Stimulated activated CD8-positive, alpha-beta memory T cell treated with anti-CD3 and anti-CD28 coated beads, Interleukin-12 subunit alpha, Interleukin-12 subunit beta, amount 100 ng/mL, for 24 hours (primary cell): ENCODE data around the gene FAM217A.
"Not testable (repeated sequence)": the region's sequence is repeated elsewhere in the genome, so short reads cannot be mapped to it uniquely, and the experiment has no call there.

Experiments used
- DNase-seq: peaks from one replicate; pipeline ENCODE4 v3.0.0-alpha.2; 2020; ENCODE audit errors: extremely low read depth

Gene FAM217A, protein sequence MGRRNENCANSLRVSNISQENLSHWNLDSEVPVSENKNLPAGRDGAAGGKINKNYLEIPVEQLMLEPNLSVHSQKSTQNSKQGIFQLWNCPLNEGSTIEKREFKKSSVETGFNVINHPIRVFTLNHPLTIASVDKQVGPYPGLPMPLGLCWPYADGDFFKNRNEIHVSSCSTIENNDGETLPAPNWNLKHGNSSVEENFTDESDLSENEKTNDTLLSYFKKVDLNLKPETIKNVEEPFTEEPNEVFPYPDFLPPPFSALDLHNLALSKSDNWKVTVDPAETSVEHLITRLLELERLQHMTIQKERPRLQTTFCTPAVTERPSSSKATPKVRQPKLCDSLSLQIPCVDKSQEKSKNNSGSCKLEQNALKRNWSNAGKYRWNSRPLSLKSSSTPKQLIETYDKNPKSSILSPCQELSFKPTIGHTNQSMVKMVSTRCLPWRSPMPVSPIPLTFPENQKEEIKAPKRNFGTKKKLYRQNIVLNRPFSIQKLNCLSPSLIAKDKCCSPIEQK

DNA sequence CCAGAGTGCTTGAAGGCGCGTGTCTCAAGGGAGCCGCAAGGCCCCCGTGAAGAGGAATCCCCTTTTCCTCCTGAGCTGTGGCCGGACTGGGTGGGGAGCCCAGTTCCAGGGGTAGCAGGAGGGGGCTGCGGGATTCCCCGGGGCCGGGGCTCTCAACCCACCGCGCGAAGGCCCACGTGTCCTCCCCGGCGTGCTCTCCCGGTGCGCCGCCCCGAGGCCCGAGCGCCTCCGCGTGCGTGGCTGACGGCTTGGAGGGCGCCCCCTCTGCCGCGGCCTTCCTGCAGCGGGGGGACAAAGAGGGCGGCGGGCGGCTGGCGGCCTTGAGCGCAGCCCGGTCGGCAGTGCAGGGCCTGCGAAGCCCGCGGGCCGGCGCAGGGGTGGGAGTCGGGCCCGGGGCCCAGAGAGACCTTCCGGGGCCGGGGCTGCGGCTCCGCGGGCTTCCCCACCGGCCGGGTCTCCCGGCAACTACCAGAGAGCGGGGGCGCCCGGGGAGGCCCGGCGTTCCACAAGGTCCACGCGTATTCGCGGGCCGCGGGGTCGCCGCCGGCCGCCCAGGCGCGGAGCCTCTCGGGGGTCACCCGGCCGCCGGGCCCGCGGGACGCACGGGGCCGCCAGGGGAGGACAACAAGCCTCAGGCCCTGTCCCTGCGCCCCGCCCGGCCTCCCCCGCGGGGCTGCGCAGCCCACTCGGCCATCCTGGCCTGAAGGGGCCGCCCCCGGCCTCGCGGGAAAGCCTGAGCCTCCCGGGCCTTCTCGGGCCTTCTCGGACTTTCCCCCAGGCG is at the start of gene FAM217A:
Gene FAM217A (minus strand): TSS at position 447 of the 781 bp plus-strand sequence. CDS start 1,723 bp downstream, outside the sequence.
- no peak for DNase-seq

DNA sequence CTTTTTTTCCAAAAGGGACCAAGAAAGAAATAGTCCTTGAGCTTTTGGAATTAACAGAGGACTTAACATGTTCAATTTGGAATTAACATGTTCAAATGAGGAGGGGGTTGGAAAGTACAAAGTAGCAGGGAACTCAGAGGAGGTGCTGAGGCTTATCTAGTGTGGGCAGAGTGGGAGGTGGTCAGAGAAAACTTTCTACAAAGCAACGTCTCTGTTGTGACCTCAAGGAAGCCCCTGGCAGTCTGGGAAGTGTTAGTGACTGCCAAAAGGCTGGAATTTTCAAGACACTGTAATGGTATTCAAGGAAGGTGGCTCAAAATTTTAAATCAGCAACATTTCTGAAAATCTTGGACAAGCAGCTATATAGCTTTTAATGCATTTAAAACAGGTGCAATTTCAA is 49.1 kb upstream of the FAM217A start:
- no peak for DNase-seq

DNA sequence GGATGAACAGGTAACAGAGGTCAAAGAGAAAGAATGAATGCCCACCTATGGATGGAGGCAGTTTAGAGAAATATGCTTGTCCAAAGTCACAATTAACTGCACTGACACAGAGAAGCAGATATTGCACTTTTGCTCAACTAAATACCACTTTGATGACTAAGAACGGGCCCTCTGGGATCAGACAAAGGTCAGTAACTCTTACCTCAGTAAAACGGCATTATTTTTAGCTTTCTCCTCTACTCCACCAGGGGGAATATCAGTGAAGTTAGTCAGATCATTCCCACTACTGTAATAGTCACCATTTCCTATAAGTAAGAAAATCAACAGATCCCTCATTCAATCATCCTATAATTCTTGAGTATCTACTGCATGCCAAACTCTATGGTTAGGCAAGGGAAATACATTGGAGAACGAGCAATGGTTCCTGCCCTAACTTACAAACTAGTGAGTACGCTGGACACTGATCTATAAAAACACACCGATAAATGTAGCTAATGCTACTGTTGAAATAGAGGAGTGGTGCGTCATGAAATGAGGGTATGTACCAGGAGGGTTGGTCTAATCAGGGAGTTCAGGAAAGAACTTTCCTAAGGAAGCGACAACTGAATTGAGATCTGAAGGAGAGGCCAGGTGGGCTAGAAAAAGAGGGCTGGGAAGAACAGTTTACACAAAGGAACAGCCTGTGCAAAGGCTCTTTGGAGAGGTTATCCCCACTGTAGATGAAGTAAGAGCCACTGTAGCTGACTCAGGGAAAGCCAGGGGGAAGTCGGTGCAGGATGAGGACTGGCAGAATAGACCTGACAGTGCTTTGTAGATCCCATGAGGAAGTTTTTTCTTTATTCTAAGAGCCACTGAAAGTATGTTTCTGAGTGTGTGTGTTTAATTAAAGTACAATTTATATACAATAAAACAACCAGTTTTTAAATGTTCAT is 47.3 kb upstream of the FAM217A start:
- no peak for DNase-seq

DNA sequence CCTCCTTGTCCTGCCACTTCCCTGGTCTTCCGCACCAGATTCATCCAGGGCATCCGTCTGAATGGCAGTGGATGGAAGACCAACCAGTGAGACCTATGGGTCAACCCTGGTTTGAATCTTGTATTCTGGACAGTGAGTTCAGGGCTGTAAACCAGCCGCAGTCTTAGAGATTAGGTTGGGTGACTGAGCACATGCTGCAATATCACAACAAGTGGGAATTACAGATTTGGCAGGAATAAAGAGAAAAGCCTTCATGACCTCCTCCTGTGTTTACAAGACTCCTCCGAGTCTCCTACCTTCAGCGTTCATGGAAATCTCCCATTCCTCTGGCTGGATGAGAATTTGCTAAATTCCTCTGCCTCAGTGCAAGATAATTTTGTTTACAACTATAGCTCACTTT is 46.6 kb upstream of the FAM217A start:
- no peak for DNase-seq

DNA sequence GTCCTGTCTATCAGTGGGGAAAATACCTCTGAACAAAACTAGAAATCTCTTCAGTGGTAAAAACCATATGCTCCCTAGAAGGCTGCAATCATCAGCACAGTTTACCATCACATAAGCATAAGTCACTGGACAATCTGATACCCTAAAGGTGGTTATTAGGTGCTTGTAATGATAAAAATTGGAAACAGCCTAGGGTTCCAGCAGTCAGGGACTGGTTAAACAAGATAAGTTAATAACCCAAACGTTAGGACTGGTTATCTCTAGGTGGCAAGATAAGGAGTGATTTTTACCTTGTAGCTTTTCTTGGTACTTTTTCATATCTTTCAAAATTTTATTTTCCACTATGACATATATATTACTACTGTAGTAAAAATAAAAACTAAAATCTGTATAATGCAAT is 45.4 kb upstream of the FAM217A start:
- DNase-seq: no peak

DNA sequence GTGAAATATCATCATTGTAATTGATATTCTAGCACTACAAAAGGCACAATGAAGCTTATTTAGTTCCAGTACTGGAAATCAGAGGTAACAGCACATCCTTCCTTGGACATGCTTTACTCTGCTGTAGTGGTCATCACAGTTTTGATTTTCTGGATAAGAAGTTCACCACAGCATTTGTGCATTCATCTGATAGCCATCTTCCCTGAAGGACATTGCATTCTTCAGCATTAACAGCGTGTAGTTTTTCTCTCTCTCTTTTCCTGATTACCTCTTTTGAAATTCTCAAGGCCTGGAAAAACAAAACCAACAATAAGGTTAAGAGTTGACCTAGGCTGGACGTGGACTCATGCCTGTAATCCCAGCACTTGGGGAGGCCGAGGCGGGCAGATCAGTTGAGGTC is 36.8 kb upstream of the FAM217A start:
- no peak for DNase-seq

DNA sequence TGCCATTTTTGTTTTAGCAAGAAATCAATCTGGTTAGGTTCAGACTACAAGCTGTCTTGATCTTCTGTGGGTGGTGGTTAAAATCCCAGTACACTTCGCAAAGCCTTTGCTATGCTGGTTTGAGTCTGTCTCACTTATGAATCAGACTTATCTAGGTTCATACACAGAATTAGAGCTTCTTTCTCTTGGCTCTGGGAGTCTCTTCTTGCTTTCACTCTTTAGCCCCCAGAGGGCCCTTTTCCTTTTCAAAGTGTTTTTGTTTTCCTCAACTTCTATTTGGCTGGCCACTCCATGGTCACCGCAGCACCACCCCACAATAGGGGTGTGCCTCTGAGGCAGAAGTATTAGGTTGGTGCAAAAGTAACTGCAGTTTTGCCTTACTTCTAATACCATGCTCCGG is 35.2 kb upstream of the FAM217A start:
- DNase-seq: no peak

DNA sequence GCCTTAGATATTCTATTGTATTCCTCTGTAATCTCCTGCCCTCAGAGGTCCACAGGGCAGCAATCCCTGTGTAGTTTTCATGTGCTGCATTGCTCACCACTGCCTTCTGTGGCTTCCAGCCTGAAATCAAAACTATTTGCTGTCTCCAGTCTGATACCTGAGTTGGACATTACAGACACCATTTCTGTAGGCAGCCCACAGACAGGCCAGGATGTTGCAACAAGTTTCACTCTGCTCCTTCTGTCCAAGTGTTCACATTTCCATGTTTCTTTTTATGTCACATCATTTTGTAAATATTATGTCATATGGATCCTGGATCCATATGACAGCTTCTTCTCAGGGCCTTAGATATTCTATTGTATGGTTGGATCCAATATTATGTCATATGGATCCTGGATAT is 34.7 kb upstream of the FAM217A start:
- DNase-seq: no peak

DNA sequence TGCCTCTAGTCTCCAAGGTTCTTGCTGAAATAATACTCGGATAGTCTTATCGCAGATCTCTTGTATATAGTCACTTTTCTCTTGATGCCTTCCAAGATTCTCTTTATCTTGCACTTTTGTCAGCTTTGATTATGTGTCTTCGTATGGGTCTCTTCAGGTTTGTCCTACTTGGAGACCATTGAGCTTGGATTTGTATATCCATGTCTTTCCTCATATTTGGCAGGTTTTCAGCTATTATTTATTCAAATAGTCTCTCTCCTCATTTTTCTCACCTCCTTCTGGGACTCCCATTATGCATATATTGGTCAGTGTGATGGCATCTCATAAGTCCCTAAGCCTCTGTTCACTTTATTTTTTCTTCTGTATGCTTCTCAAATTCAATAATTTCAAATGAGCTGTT is 33.4 kb upstream of the FAM217A start:
- no peak for DNase-seq

DNA sequence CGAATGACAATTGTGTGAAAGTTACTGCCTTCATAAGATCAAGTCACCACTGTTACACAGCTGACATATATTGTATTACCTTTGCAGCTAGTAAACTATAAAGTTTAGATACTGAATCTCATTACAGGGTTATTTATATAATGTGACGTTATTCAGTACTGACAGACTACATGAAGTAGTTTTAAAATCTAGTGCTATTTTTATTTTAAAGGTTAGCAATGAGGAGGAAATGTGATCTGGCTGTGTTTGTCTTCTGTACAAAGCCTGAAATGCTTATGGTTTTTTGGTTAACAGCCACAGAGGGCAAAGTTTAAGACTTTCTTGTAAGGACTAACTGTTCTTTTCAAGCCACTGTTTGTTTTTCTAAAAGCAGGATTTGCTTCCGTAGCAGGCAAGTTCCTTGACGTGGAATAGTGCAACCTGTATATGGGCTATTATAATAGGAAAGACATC is 30.5 kb upstream of the FAM217A start:
- not testable (repeated sequence) for DNase-seq

DNA sequence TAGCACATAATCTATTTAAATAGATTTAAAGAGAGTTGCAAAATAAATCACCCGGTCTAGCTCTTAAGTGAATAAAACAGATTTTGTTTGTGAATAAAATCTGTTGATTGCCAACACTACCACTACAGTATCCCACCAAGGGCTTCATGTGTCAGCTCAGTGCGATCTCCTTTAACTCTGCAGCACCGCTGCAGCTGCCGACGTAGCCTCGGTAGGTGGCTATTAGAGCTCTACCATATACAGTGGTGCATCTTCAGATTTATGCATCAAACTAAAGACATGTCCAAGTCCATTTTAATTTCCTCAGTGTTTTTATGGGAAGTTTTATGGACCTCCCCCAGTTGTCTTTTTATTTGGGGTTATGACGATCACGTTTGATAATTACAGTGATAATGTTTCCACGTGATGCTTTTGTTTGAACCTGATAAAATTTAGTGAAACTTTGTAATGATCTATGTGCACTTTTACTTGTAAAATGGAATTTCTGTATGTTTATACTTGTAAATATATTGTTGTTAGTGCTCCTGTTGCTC is 29.7 kb upstream of the FAM217A start:
- DNase-seq: no peak

DNA sequence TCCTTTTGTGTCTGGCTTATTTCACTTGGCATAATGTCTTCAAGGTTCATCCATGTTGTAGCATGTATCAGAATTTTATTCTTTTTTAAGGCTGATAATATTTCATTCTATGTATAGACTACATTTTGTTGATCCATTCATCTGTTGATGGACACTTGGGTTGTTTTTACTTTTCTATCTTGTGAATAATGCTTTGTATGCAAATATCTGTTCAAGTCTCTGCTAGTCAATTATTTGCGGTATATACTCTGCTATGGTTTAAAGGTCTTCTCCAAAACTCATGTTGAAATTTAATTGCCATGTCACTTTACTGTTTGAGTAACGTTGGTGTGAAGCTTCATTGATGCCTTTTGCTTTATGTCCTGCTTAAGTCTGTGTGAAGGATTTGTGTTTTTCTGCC is 28.9 kb upstream of the FAM217A start:
- DNase-seq: no peak

DNA sequence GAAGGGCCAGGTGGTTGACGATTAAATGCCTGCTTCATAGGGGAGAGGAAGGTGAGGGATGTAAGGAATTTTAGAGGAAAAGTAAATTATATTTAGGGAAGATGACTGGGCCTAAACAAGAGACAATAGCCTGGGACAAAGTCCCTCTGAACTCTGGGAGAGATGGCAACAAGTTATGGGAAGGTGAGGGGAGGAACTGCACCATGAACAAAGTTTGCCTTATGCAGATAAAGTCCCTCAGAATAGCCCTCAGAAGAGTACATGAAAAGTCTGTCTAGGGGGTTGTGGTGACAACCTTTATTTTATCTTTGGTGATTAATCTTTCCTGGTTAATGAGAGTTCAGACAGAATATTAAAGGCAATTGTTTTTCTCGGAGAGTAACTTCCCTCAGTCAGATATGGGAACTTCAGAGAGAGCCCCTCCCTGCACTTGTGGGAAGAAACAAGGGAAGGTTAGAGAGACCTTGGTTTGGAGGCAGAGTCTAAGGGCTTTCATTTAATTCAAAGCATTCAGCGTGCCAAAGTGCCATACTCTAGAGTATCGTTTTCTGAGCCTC is 27.1 kb upstream of the FAM217A start:
- no peak for DNase-seq

DNA sequence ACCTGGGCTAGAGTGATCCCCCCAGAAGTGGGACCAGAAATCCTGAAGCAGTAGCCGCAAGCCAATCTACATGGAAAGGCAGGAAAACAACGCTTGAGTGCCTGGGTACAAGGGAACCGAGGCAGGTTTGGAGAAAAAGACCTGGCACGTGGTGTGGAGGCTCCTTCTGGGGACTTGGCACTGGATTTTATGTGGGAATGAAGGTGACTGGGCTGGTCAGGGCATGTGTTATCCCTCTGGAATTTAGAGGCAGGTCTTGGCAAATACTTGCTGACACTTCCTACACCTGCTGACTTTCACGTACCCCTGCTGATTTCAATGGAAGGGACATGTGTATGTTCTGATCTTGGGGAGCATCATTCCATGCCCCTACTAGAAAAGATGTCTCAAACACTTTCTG is 25.0 kb upstream of the FAM217A start:
- DNase-seq: no peak

DNA sequence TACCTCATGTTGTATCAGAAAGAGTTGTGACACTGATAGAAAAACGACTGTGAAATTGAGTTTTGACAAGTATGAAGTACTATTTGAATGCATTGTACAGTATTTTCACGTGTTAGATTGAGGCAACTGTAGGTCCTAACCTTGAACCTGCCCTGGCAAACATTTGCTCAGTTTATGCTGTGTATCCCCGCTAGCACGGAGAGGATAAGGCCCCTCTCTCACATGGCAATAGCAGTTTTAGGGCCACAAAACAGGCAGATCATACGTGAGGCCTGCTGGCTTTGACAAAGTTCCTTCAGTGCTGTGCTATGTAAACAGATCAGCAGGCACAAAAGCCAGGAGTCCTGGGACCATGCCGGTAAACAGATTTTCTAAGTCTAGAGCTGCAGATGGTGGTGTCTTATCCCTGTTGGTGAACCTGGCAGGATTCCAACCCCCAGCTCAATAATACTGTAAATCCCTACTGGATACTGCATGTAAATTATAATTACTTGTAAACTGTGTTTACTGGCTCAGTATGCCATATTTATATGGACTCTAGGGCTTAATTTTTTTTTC is 23.8 kb upstream of the FAM217A start:
- no peak for DNase-seq

DNA sequence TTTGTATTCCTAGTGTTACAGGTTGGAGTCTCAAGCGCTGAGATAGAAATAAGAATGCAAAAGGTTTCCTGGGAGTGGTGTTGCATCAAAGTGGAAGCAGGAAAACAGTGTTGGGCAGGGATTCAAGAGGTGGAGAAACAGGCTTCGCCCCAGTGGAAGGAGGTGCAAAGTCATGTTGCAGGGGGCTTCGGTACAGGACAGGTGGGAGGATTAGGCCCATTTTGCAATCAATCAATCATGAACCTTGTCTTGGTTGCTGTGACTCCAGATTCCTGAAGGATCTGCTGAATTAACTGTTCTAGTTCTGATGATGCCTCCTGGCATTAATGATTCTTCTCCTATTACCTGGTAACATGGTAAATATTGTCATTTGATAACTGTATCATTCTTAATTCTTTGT is 22.4 kb upstream of the FAM217A start:
- no peak for DNase-seq

DNA sequence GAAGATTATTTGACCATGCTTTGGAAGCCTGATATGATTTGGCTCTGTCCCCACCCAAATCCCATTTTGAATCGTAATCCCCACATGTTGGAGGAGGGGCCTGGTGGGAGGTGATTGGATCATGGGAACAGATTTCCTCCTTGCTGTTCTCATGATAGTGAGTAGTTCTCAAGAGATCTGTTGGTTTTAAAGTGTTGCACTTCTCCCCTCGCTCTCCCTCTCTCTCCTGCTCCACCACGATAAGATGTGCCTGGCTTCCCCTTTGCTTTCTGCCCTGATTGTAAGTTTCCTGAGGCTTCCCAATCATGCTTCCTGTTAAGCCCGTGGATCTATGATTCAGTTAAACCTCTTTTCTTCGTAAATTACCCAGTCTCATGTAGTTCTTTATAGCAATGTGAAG is 21.7 kb upstream of the FAM217A start:
- DNase-seq: no peak

DNA sequence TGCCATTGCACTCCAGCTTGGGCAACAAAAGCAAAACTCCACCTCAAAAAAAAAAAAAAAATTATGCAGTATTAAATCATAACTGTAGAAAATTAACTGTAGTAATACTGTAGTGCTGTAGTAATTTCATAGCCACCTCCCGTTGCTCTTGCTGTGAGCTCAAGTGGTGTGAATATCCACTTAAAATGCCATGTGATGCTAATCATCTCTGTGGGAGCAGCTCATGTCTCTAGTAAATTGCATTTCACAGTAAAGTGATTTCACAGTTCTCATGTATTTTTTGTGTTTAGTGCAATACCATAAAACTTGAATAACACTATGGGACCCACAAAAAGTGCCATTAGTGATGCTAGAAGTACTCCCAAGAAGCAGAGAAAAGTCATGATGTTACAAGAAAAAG is 14.4 kb upstream of the FAM217A start:
- no peak for DNase-seq

DNA sequence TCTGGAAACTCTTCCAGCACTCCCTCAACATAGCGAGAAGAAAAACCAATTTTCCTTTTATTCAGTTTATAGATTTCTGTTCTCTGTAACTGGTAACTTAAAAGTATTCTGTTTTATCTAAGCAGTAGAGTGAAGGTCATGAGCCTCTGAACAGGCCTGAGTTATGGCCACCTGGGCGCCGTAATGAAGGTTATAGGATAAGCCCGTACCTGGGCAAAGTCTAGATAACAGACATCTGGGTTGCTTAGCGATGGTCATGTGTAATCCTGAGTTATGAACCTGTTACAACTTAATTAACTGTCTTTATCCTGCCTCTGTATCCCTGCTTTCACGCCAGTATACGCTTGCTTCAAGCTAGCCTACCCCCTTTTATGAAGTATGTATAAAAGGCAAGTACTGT is 13.0 kb upstream of the FAM217A start:
- DNase-seq: no peak

DNA sequence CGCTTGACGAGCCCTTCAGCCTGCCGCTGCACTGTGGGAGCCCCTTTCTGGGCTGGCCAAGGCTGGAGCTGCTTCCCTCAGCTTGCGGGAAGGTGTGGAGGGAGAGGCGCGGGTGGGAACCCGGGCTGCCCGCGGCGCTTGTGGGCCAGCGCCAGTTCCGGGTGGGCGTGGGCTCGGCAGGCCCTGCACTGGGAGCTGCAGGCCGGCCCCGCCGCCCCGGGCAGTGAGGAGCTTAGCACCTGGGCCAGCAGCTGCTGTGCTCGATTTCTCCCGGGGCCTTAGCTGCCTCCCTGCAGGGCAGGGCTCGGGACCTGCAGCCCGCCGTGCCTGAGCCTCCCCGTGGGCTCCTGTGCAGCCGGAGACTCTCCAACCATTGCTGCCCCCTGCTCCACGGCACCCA is 11.1 kb upstream of the FAM217A start:
- DNase-seq: not testable (repeated sequence)

DNA sequence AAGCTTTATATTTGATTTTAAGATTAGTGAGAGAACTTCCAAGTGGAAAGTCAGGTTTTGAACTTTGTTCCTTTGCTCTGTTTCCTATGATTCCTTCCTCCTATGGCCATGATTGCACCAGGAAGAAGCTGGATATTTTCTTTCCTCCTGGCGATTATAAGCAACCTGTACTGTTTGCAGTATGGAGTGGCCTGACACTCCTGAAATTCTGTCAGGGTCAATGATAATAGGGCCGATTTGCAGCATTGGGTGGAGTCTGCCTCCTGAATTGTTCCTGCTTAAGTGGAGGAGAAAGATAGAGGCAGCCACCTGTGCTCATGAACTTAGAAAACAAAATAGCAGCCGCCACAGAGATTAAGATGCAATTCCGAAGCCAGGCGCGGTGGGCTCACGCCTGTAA is 9.8 kb upstream of the FAM217A start:
- DNase-seq: no peak
